Measurements from ENCODE around the gene CNIH2. TPM values are rescaled to one million over a fixed set of nuclear protein-coding genes. Genes with fewer than 3 reads are reported as not detected.

The CNIH2 gene
- total and polyA plus RNA-seq, 2 donors (not counting 1 experiment from before 2014, with no cell fraction given): 0.92 to 2.0 TPM

- TF ChIP-seq EZH2 (IDR thresholded peaks at IDR 0.05; ENCODE audit: borderline replicate concordance, insufficient read depth, low read depth, low read length, poor library complexity, severe bottlenecking): no peak
- no peak for TF ChIP-seq CTCF (IDR thresholded peaks at IDR 0.05)
- peaks cover 23% of the 10 kb centered on the region for H3K4me1 Mint-ChIP-seq
- CTCF ChIA-PET: interaction anchor here (2.1 kb wide), 1 partner anchor 18 kb away, joined by 8 read pairs; no protein-coding TSS in a partner anchor
- Histone ChIP-seq H3K36me3 (replicated peaks in 1 of 2; ENCODE audit: control extremely low read depth in 1 of 2, control insufficient read depth in 1 of 2, extremely low read depth in 1 of 2, insufficient read depth in 2 of 2, low read length in 1 of 2) (no peaks in the 10 kb centered on the region), H3K9ac (ENCODE audit: low read length) (no peak overlapping the region), H3K27me3 (replicated peaks in 1 of 4; ENCODE audit: control extremely low read depth in 1 of 4, control insufficient read depth in 3 of 4, insufficient read depth in 4 of 4, low read length in 3 of 4) (peaks cover 2 to 33% (median 15%) of the 10 kb centered on the region in 4 experiments), H3K4me1 (ENCODE audit: control insufficient read depth in 2 of 2, insufficient read depth in 2 of 2, low read length in 2 of 2) (peaks cover 24 to 25% of the 10 kb centered on the region in 2 donors), H3K4me3 (ENCODE audit: control extremely low read depth in 1 of 5, extremely low read depth in 1 of 5, insufficient read depth in 1 of 5, low read depth in 2 of 5, low read length in 4 of 5) (no peak overlapping the region), H3K27ac (ENCODE audit: low read length in 2 of 2) (no peak overlapping the region), H4K20me1 (ENCODE audit: control insufficient read depth, insufficient read depth, low read length, poor library complexity, severe bottlenecking) (no peaks in the 10 kb centered on the region), H3K79me2 (ENCODE audit: control insufficient read depth, insufficient read depth, low read length) (no peaks in the 10 kb centered on the region), H2AFZ (ENCODE audit: insufficient read depth, low read depth, low read length, poor library complexity, severe bottlenecking) (no peak overlapping the region), H3K4me2 (replicated peaks; ENCODE audit: low read depth, low read length, poor library complexity, severe bottlenecking) (no peak overlapping the region), H3K9me3 (ENCODE audit: control extremely low read depth in 1 of 3, control insufficient read depth in 2 of 3, insufficient read depth in 1 of 3, low read length in 2 of 3) (peaks cover 0 to 4% (median 0%) of the 10 kb centered on the region in 3 donors)
- H3K4me3 Mint-ChIP-seq: no peak overlapping the region
- DNase-seq: peak; percentile 24
- no peaks in the 10 kb centered on the region for H3K9me3 Mint-ChIP-seq (ENCODE audit: insufficient read depth)
- POLR2A ChIA-PET: no interaction called here
- intact Hi-C loops (cut with micrococcal nuclease): no loop called here
- H3K27ac Mint-ChIP-seq: no peak overlapping the region
- peaks cover 18% of the 10 kb centered on the region for H3K27me3 Mint-ChIP-seq
- 79% methylated on average over 26 of the region's 30 CpGs for WGBS (ENCODE audit: insufficient coverage)
- no peak for ATAC-seq (ENCODE audit: low read depth)
These were observed 16.0 kb downstream of the CNIH2 start for GRCh38 chr11:66293777-66294625.
